ENCODE measurements around the gene LHFPL6.

DNA sequence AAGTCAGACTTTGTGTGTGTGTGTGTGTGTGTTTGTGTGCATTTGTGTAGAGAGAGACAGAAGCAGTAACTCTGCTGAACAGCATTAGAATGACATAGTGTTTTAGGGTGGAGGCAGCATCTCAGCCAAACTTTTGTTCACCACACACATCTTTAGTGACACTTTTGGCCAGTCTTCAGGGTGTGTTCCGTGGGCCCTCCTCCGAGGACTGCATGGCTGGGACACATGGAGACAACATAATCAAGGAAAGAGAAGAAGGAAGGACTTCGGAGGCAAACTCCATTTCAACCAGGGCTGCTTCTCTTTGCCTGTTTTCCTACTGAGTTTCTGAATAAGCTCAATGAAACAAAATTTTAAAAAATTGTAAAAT lies 205.1 kb downstream of the LHFPL6 start:
- TF ChIP-seq, protein P1, sequence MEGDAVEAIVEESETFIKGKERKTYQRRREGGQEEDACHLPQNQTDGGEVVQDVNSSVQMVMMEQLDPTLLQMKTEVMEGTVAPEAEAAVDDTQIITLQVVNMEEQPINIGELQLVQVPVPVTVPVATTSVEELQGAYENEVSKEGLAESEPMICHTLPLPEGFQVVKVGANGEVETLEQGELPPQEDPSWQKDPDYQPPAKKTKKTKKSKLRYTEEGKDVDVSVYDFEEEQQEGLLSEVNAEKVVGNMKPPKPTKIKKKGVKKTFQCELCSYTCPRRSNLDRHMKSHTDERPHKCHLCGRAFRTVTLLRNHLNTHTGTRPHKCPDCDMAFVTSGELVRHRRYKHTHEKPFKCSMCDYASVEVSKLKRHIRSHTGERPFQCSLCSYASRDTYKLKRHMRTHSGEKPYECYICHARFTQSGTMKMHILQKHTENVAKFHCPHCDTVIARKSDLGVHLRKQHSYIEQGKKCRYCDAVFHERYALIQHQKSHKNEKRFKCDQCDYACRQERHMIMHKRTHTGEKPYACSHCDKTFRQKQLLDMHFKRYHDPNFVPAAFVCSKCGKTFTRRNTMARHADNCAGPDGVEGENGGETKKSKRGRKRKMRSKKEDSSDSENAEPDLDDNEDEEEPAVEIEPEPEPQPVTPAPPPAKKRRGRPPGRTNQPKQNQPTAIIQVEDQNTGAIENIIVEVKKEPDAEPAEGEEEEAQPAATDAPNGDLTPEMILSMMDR (IDR thresholded peaks at IDR 0.05; ENCODE audit: low read depth, low read length) = no peak
- TF ChIP-seq POLR2A (IDR thresholded peaks at IDR 0.05; ENCODE audit: extremely low read depth, insufficient read length) = no peak
